ENCODE measurements around the gene TUBB. TPM values are rescaled to one million over a fixed set of nuclear protein-coding genes. Genes with fewer than 3 reads are reported as not detected.
"Not testable (repeated sequence)": the region's sequence is repeated elsewhere in the genome, so short reads cannot be mapped to it uniquely, and the experiment has no call there.

TUBB gene
- total RNA-seq, 1 experiment from 2014 or later, result 1,642 TPM

DNA sequence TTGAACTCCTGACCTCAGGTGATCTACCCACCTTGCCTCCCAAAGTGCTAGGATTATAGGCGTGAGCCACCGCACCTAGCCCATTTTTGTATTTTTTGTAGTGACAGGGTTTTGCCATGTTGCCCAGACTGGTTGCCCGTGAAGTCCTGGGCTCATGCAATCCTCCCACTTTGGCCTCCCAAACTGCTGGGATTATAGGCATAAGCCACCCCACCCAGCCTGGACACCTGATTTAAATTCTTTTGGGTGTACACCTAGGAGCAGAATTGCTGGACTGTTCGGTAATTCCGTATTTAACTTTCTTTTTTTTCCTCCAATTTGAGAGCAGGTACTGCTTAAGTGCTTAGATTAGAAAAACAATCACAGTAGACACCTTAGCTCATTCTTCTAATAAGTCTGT, 23.7 kb upstream of the TUBB start:
- Histone ChIP-seq H3K36me3 (peaks cover 9% of the 10 kb centered on the region; the same call in 1 of the 2 replicates), H3K4me1 (replicated peaks) (peaks cover 3% of the 10 kb centered on the region), H3K9me3 (replicated peaks) (no peaks in the 10 kb centered on the region), H3K4me3 (no peak overlapping the region), H3K27me3 (replicated peaks) (no peaks in the 10 kb centered on the region), H3K27ac (no peak overlapping the region)
- no peak for DNase-seq (ENCODE audit: low read depth in 1 of 2, low spot score in 2 of 2)

DNA sequence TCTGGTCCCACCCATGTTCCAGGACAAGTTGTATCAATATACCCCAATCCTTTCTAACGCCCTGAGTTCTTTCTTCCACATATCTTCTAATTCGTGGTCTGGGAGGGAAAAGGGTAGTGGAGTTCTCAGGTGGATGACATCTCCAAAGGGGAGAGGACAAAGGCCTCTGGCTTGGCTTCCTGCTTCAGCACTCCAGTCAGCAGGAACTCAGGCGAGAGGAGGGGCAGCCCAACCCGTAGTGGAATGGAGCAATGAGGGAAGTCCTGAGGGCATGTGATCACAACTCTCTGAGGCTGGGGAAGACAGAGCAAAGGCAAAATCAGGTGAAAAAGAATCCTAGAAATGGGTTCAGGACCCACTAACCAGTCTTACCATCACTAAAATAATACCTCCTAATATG, 19.8 kb upstream of the TUBB start:
- Histone ChIP-seq H3K9me3 (replicated peaks) (no peaks in the 10 kb centered on the region), H3K36me3 (peaks cover 17% of the 10 kb centered on the region), H3K4me3 (no peak overlapping the region), H3K27me3 (replicated peaks) (no peaks in the 10 kb centered on the region), H3K4me1 (replicated peaks) (no peaks in the 10 kb centered on the region), H3K27ac (no peak overlapping the region)
- DNase-seq (ENCODE audit: low read depth in 1 of 2, low spot score in 2 of 2), result no peak

- Histone ChIP-seq H3K9me3 (replicated peaks) (no peaks in the 10 kb centered on the region), H3K4me1 (replicated peaks) (no peaks in the 10 kb centered on the region), H3K36me3 (peaks cover 30% of the 10 kb centered on the region), H3K27ac (no peak overlapping the region), H3K27me3 (replicated peaks) (no peaks in the 10 kb centered on the region), H3K4me3 (no peak overlapping the region)
- DNase-seq (ENCODE audit: low read depth in 1 of 2, low spot score in 2 of 2), result no peak
These were observed 17.1 kb upstream of the TUBB start for GRCh38 chr6:30703011-30703410.

GRCh38 chr6:30703821-30704220, 16.3 kb upstream of the TUBB start:
- H3K4me3 ChIP-seq, result no peak overlapping the region

DNA sequence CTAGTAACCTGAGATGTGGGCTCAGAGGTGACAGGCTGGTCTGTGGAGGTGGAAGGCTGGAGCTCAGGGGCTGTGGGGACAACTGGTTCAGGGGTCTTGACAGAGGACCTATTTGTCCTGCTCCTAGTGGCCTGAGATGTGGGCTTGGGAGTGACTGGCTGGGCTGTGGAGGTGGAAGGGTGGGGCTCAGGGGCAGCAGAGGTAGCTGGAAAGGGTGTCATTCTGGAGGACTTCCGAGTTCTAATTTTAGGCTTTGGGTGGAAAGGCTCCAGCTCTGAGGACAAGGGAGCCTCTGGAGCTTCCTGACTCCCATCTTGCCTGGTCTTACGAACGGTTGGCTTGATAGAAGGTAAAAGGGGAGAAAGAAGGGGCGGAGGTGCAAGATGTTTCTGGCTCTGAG, 14.5 kb upstream of the TUBB start:
- H3K9me3 ChIP-seq (replicated peaks), result no peaks in the 10 kb centered on the region
- H3K4me3 ChIP-seq, result no peak overlapping the region
- no peaks in the 10 kb centered on the region for H3K27me3 ChIP-seq (replicated peaks)
- DNase-seq (ENCODE audit: low read depth in 1 of 2, low spot score in 2 of 2), result no peak
- no peak overlapping the region for H3K27ac ChIP-seq
- H3K4me1 ChIP-seq (replicated peaks), result no peaks in the 10 kb centered on the region
- H3K36me3 ChIP-seq, result peaks cover 35% of the 10 kb centered on the region

More at GRCh38 chr6:30703821-30704220, 16.3 kb upstream of the TUBB start:
- H3K9me3 ChIP-seq (replicated peaks), result no peaks in the 10 kb centered on the region
- H3K27me3 ChIP-seq (replicated peaks), result no peaks in the 10 kb centered on the region
- H3K27ac ChIP-seq, result no peak overlapping the region
- H3K4me1 ChIP-seq (replicated peaks), result no peaks in the 10 kb centered on the region
- H3K36me3 ChIP-seq, result peaks cover 35% of the 10 kb centered on the region
- no peak for DNase-seq (ENCODE audit: low read depth in 1 of 2, low spot score in 2 of 2)

- Histone ChIP-seq H3K4me1 (replicated peaks) (no peaks in the 10 kb centered on the region), H3K9me3 (replicated peaks) (no peaks in the 10 kb centered on the region), H3K36me3 (peaks cover 53% of the 10 kb centered on the region), H3K27ac (no peak overlapping the region), H3K4me3 (no peak overlapping the region), H3K27me3 (replicated peaks) (no peaks in the 10 kb centered on the region)
- no peak for DNase-seq (ENCODE audit: low read depth in 1 of 2, low spot score in 2 of 2)
These were observed 12.8 kb upstream of the TUBB start for GRCh38 chr6:30707281-30707850.

GRCh38 chr6:30709101-30709868, 10.9 kb upstream of the TUBB start:
- Histone ChIP-seq H3K36me3 (peaks cover 64% of the 10 kb centered on the region), H3K27me3 (replicated peaks) (no peaks in the 10 kb centered on the region), H3K4me1 (replicated peaks) (no peaks in the 10 kb centered on the region), H3K4me3 (no peak overlapping the region), H3K27ac (no peak overlapping the region), H3K9me3 (replicated peaks) (no peaks in the 10 kb centered on the region)
- no peak for DNase-seq (ENCODE audit: low read depth in 1 of 2, low spot score in 2 of 2)

DNA sequence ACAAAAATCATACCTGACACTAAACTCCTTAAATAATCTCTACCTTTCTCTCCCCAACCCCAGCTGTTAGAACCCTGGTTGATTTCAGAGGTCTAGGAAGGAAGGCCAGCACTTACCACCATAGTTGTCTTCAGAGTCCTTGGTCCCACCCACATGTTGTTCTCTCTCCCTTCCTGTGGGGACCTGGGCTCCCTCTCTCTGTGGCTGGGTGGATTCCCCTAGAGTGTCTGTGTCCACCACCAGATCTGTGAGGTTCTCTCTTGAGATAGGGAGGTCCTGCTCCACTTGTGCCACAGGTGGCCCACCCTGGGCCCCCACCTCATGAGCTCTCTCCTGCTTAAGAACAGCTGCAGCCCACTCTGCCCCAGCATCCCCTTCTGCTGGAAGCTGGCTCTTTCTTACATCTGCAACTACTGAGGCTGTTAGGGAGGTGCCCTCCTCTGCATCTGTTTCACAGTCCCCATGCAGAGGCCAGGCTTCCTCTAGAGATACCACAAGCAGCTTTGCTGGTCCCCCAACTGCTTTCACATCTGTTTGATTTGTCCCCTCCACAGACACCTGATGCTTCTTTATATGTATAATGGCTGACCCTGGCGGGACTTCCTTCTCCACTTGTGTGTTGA, 8.3 kb upstream of the TUBB start:
- Histone ChIP-seq H3K36me3 (peaks cover 73% of the 10 kb centered on the region), H3K9me3 (replicated peaks) (no peaks in the 10 kb centered on the region), H3K27ac (no peak overlapping the region), H3K4me1 (replicated peaks) (peaks cover 8% of the 10 kb centered on the region), H3K4me3 (no peak overlapping the region), H3K27me3 (replicated peaks) (no peaks in the 10 kb centered on the region)
- no peak for DNase-seq (ENCODE audit: low read depth in 1 of 2, low spot score in 2 of 2)

DNA sequence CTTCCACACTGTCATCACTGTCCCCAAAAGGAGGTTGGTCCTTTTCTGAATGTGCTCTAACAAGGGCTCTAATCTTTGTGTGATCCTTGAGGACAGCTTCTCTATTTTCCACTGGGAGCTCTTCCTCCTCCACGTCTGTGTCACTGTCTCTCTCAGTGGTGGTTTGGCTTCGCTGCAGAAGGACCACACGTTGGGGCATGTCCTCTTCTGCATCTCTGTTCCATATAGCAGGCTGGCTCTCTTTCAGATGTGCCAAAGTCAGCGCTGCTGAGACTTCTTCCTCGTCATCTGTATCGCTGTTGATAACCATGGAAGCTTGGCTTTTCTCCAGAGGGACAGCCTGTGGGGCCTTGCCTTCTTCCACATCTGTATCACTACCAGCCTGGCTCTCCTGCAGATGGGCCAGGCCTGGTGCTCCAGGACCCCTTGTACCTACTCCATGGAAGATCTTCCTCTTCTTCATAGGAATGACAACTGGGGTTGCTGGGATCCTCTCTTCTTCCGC, 7.7 kb upstream of the TUBB start:
- Histone ChIP-seq H3K4me3 (no peak overlapping the region), H3K27ac (no peak overlapping the region), H3K36me3 (peaks cover 66% of the 10 kb centered on the region), H3K4me1 (replicated peaks) (peaks cover 10% of the 10 kb centered on the region), H3K27me3 (replicated peaks) (no peaks in the 10 kb centered on the region), H3K9me3 (replicated peaks) (no peaks in the 10 kb centered on the region)
- DNase-seq (ENCODE audit: low read depth in 1 of 2, low spot score in 2 of 2), result no peak

DNA sequence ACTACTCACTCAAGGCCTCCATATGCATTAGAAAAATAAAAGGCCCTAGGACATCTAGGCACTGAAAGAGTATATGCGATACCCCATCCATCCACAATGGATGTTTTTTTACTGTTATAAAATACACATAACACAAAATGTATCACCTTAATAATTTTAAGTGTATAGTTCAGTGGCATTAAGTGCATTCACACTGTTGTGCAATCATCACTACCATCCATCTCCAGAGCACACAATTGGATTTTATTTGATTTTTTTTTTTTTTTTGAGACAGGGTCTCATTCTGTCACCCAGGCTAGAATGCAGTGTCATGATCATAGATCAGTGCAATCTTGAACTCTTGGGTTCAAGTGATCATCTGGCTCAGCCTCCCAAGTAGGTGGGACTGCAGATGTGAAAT, 5.9 kb upstream of the TUBB start:
- no peak for DNase-seq (ENCODE audit: low read depth in 1 of 2, low spot score in 2 of 2)
- Histone ChIP-seq H3K27me3 (replicated peaks) (no peaks in the 10 kb centered on the region), H3K27ac (no peak overlapping the region), H3K4me1 (replicated peaks) (peaks cover 25% of the 10 kb centered on the region), H3K9me3 (replicated peaks) (no peaks in the 10 kb centered on the region), H3K36me3 (peaks cover 52% of the 10 kb centered on the region), H3K4me3 (no peak overlapping the region)

- peaks cover 30% of the 10 kb centered on the region for H3K4me1 ChIP-seq (replicated peaks)
- H3K36me3 ChIP-seq, result peaks cover 50% of the 10 kb centered on the region
- H3K27ac ChIP-seq, result peak overlapping the region; percentile 94
- no peaks in the 10 kb centered on the region; the same call in 1 of the 2 replicates for H3K9me3 ChIP-seq (replicated peaks)
- no peaks in the 10 kb centered on the region; the same call in 1 of the 2 replicates for H3K27me3 ChIP-seq (replicated peaks)
- no peak for DNase-seq (ENCODE audit: low read depth in 1 of 2, low spot score in 2 of 2)
- peak overlapping the region; percentile 47 for H3K4me3 ChIP-seq
These were observed 3.3 kb upstream of the TUBB start for GRCh38 chr6:30716879-30717128.

DNA sequence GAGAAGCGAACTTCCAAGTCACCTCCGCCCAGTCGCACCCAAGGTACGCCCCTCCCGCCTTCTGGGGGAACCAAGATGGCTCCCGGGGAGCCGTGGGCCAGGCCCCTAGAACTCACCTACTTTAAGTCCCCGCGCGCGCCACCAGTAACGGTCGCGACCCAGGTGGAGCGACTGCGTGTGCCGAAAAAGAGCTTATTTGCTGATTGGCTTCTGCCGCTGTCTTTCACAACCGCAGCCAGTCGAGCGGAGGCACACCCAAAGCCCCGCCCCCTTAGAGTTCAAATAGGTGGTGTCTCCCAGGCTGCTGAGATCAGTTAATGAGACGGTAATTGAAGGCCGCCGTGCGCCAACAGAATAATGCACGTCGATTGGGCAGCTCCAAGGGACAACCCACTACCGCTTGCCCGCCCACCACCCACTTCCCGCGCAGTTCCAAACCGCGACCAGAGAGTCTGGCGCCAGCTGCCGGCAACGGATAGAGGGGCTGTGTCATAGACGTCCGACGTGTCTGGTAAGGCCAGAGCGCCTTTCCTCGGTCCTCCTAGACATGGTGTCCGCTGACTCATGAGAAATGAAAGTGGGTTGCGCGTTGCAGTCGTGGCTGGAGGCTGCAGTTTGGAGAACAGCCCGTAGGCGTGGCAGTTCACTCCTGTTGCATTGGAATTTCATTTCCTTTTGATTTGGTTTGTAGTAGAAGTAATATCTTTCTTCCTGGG, 2.9 kb upstream of the TUBB start, which contains the start of gene MDC1:
TSS of gene MDC1 (minus strand) at position 153 of the 716 bp plus-strand sequence. CDS start 2,106 bp downstream, outside the sequence.
- H3K27ac ChIP-seq, result peak within 1 kb of the TSS; percentile 95
- H3K4me3 ChIP-seq, result peak within 1 kb of the TSS; percentile 47
- no peaks in the 10 kb centered on the region; the same call in 1 of the 2 replicates for H3K27me3 ChIP-seq (replicated peaks)
- no peaks in the 10 kb centered on the region; the same call in 1 of the 2 replicates for H3K9me3 ChIP-seq (replicated peaks)
- H3K4me1 ChIP-seq (replicated peaks), result peaks cover 32% of the 10 kb centered on the region
- H3K36me3 ChIP-seq, result peaks cover 50% of the 10 kb centered on the region
- DNase-seq (ENCODE audit: low read depth in 1 of 2, low spot score in 2 of 2), result peak; percentile 100

GRCh38 chr6:30717845-30718720, 2.1 kb upstream of the TUBB start:
- Histone ChIP-seq H3K36me3 (peaks cover 50% of the 10 kb centered on the region), H3K4me3 (peak overlapping the region; percentile 18), H3K27ac (peak overlapping the region; percentile 95), H3K4me1 (replicated peaks) (peaks cover 40% of the 10 kb centered on the region)
- not testable (repeated sequence) for H3K27me3 ChIP-seq (replicated peaks); DNase-seq (ENCODE audit: low read depth in 1 of 2, low spot score in 2 of 2); H3K9me3 ChIP-seq (replicated peaks)

Data from SJSA1 (cell line).